Measurements from ENCODE around the gene THOC6.

The THOC6 gene

DNA sequence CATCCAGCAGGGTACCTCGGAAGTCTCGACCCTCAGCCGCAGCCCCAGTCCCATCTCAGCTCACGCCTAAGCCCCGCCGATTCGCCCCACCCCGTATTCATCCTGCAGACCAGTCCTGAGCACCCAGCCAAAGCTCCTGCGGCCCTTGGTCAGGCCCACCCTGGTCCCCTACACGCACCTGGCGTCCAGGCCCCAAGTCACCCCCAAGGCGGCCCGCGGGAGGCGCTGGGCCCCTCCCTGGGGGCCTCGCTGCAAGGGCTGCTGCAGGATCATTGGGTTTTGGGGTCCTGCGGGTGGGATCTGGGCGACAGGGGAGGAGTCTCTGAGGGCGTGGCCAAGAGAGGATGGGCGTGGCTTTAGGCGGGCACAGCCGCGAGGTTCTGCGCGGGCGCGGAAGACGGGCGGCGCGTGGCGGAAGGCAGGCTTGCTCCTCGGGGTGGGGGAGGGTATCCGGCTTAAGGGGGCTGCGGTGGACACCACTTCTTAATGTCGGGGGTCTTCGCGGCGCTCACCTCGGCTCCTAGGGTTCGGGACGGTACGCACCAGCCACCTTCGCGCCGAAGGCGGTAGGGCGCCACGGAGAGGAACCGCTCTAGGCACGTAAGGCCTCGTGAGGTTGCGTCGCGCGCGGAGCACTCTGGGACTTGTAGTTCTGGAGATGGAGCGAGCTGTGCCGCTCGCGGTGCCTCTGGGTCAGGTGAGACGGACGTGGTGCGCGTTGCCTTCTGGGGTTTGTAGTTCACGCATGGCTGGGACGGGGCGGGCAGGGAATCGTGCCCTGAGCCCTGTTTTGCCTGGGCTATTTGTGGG is at the start of gene THOC6, which contains the start of gene HCFC1R1:
TSS of gene THOC6 (plus strand) at position 367 of the 810 bp plus-strand sequence. CDS start at position 659, 292 bp downstream.
TSS of gene HCFC1R1 (minus strand) at position 274 of the 810 bp plus-strand sequence. CDS start at position 273, 1 bp downstream.
- peak; percentile 91 to 93 for DNase-seq (ENCODE audit: low read depth in 1 of 2, low spot score in 1 of 2)

DNA sequence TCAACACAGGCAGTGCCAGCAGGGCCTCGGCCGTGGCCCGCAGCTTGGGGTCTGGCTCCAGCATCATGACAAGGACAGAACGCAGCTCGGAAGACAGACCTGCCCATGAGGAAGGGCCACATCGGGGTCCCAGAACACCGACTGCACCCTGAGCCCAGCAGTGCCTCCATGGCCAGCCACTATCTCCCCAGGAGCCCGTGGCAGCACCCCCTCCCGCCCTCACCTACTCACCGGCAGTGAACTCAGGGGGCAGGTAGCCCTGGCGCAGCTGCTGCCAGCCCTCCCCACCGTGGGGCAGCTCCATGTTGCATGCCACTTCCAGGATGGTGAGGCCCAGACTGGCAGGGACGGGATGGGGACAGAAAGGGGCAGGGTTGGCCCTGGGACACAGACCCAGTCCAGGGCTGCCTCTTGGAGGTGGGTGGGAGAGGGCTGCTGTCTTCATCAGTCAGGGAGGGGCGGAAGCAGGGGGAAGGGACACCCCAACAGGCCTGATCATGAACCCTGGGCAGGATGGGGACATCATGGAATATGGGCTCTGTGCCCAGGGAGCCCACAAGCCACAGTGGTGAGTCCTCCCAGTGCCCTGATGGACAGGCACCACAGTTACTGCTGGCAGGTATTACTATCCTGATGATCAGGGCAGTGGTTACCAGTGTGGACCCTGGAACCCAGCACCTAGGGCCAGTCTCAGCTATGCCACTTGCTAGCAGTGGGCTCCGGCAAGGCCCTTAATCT is 49.3 kb upstream of the THOC6 start:
- DNase-seq (ENCODE audit: low read depth in 1 of 2, low spot score in 1 of 2) = no peak

DNA sequence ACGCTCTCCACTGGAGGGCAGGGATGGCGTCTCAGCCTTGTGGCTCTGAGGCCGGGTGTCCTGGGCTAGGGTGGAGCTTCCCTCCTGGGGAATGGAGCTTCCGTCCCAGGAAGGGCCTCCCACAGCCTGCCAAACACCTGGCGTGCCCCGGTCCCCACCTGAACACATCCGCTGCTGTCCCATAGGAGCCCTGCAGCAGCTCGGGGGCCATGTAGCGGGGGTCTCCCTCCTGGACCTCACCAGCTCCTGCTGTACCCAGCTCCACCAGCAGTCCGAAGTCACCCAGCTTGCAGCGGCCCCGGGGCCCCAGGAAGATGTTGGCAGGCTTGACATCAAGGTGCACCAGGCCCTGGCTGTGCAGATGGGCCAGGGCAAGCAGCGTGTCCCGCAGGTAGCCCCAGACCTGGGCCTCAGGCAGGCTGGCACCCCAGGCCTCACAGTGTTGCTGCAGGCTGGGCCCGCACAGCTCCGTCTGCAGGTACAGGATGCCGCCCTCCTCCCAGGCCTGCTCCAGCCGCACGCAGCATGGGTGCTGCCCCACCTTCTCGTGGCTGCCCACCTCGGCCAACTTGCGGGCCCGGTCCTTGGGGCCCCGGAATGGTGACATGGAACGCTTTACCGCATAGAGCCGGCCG is 48.6 kb upstream of the THOC6 start:
- DNase-seq (ENCODE audit: low read depth in 1 of 2, low spot score in 1 of 2) = no peak

DNA sequence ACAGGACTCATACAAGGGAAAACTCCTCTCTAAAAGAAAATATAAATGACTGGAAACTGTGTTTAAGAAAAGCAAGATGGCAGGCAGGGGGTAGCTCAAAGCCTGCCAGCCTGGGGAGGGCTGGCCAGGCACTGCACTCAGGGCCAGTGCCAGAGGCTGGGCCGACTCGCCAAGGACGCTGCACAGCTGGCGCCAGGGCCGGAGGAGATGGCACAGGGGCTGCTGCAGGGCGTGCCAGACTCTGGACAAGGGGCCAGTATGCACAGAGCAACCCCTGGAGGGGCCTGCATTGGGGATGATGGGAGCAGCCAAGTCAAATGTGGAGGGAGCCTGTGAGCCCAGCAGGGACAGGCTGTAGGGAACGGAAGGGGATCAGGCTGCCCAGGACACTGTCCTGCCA is 47.6 kb upstream of the THOC6 start:
- DNase-seq (ENCODE audit: low read depth in 1 of 2, low spot score in 1 of 2) = no peak

DNA sequence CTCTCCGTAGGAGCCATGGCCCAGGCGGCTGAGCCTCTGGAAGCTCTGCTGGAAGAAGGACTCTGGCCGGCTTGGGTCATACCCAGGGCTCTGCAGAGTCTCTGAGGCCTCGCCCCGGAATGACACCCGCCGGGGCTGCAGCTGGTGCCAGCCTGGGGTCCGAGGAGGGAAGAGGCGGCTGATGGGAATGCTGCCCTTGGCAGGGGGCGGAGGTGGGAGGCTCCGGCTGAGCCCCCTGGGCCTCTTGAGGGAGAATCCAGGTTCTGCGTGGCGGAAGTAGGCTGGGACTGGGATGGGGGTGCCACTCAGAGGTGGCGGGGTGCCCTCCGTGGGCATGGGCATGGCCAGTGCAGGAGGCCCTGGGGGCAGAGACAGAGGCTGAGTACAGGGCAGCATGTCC is 47.2 kb upstream of the THOC6 start:
- DNase-seq (ENCODE audit: low read depth in 1 of 2, low spot score in 1 of 2) = no peak

DNA sequence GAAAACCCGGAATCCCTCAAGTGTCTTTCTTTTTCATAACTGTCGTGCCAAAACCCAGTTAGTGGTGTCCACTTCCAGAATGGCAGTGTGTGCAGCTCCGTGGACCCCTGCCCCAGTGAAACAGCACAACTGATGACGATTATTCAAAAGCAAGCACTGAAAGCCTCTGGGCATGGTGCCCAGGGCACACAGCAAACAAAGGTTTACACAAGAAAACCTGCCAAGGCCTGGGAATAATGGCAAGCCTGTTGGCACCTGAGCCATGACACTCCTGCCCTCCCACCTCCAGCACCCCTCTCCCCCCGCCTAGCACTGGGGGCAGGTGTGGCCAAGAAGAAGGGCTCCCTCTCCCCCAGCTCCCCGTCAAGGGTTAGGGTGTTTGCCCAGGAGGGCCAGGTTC is 46.4 kb upstream of the THOC6 start:
- no peak for DNase-seq (ENCODE audit: low read depth in 1 of 2, low spot score in 1 of 2)

DNA sequence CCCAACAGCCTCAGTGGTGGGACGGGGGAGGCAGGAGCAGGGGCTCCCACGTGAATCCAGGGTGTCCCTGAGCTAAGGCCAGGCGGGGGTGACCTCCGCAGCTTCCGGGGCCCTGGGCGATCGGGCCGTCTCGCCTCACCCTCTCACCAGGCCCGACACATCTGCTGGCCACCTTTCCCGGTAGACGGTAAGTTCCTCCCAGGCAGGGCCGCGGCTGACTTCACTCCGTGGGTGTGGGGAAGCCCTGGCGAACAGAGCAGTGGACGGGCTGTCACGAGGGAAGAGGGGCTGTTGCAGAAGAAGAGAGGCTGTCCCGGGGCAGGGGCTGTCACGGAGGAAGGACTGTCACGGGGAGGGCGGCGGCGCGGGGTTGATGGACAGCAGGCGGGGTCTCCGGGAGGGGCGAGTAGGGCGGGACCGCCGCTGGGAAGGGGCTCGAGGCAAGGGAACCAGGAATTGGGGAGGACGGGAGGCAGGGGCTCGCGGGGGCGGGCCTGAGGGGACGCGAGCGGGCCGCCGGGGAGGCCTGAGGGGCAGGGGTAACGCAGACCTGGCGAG is 44.1 kb upstream of the THOC6 start:
- no peak for DNase-seq (ENCODE audit: low read depth in 1 of 2, low spot score in 1 of 2)

DNA sequence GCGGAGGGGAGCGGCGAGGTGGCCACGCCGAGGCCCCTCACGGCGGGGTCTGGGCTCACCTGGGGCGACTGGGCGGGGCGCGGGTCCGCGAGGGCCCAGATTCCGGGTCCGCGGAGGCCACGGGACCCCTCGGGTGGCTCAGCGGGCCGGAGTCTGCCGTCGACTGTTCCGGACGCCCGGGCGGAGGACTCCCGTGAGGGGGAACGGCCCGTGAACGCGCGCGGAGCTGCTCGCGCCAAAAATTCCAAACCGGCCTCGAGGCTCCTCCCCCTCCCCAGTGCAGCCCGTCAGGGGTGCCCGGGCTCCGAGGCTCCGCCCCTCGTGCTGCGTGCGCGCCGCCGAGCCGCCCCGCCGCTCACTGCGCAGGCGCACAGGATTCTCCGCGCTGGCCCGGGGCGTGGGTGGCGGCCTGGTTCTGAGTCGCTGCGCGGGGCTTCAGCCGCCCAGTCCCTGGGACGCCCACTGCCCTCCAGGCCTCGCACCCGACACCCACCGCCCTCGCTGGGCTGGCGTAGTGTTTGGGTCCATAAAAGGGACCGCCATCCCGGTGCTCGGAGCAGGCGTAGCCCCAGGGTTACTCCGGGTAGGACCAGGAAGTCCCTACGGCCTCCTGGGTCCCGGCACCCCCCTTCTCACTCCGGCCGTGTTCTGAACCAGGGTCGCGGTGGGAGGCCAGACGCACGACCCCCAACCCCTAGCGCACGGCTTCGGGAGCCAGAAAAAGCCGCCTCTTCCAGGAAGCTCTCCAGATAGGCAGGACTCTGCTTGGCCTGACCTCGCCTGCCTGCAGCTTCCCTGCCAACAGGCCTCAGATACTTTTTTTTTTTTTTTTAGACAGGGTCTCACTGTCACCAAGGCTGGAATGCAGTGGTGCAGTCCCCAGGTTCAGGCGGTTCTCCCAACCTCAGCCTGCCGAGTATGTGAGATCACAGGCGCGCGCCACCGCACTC is 43.3 kb upstream of the THOC6 start, which contains the start of gene PKMYT1:
TSS of gene PKMYT1 (minus strand) at position 220 of the 950 bp plus-strand sequence. CDS start 789 bp downstream, outside the sequence.
- peak; percentile 89 to 94 for DNase-seq (ENCODE audit: low read depth in 1 of 2, low spot score in 1 of 2)

DNA sequence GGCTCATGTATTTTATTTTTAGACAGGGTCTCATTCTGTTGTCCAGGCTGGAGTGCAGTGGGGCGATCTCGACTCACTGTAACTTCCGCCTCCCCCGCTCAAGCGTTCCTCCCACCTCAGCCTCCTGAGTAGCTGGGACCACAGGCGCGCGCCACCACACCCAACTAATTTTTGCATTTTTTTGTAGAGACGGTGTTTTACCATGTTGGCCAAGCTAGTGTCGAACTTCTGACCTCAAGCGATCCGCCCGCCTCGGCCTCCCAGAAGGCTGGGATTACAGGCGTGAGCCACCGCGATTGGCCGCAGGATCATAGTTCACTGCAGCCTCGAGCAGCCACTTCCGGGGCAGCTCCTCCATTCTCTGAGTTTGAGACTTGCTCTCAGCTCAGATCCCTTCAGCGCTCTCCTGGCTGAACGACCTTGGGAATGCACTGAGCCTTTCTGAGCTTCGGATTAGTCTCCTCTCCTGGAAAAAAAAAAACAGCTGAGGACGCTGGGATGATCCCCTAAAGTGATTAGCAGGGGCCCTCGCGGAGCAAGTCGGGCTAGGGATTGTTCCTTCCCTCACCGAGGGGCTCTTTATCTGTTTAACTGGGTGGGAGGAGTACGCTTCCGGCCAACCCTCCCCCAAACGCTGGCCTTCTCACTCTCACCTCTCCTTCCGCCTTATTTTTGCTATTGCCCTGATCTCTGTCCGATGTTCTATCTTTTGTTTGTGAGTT is 42.5 kb upstream of the THOC6 start:
- DNase-seq (ENCODE audit: low read depth in 1 of 2, low spot score in 1 of 2) = no peak

DNA sequence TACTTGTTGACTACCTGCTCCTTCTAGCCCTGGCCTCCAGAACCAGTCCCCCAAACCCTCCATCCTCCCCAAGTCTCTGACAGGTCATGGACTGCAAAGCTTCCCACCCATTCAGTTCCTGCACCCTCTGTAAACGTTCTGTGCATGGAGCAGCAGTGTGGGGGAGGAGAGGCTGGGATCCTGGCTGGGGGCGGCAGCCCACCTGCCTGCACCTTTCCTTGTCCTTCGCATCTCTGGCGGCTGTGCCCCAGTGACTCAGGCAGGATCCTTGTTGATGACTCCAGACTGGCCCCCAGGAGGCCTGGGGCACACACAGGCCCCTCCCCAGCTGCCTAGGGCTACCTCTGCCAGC is 42.0 kb upstream of the THOC6 start:
- DNase-seq (ENCODE audit: low read depth in 1 of 2, low spot score in 1 of 2) = no peak

DNA sequence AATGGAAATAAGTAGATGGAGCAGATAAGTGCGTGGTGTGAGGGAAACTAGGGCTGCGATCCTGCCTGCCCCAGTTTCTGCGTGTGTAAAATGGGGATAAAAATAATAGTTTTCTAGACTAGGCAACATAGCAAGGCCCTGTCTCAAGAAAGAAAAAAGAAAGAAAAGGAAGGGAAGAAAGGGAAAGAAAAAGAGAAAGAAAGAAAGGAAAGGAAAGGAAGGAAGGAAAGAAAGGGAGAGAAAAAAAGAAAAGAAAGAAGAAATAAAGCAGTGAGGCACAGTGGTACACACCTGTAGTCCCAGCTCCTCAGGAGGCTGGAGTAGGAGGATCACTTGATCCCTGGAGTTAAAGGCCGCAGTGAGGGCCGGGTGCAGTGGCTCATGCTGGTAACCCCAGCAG is 41.4 kb upstream of the THOC6 start:
- no peak for DNase-seq (ENCODE audit: low read depth in 1 of 2, low spot score in 1 of 2)

DNA sequence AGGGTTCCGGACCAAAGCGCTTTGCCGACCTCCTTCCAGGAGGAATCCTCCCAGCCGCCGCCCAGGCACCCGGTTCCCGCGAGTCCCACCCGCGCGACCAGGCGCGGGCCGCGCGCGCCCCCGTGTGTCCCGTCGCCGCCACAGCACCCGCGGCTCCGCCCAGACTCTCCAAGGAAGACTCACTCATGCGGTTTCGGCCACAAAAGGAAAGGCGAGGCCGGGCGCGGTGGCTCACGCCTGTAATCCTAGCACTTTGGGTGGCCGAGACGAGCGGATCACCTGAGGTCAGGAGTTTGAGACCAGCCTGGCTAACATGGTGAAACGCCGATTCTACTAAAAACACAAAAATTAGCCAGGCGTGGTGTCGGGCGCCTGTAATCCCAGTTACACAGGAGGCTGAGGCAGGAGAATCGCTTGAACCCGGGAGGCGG is 40.1 kb upstream of the THOC6 start:
- DNase-seq (ENCODE audit: low read depth in 1 of 2, low spot score in 1 of 2) = peak; percentile 54 to 59

DNA sequence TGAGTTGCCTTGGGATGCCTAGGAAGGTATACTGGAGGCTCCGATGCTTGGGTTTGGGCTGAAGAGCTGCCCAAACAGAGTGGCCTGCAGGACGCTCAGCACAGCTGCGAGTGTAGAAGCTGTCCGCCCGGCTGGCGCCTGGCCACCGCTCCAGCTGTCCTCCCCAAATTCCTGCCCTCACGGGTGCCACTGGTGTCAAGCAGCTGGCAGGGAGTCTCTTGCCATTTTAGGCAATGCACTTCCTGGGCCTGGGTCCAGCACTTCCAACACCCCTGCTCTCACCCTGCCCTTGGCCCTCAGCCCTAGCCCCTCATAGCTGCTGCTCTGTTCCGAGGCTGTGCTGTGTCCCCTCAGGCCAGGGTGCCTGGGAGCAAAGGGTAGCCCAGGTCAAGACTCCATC is 38.4 kb upstream of the THOC6 start:
- no peak for DNase-seq (ENCODE audit: low read depth in 1 of 2, low spot score in 1 of 2)

DNA sequence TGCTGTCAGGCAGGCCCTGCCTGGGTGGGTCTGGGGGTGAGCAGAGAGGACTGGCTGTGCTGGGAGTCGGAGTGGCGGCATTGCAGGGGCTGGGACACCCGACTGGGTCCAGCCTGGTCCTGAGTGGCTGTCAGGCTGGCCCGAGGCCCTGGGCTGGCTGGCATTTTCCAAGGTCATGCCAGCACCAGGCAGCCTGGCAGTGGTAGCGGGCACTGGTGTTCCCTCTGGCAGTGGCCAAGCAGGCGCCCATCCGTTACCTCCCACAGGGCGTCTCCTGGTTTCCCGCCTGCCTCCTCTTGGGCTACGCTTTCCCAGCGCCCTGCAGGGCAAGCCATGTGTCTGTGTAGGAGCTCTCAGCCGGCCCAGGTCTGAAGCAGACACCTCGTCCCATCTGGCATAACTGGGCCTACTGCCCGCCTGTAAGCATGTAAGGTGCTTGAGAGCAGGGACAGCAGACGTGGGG is 37.9 kb upstream of the THOC6 start:
- DNase-seq (ENCODE audit: low read depth in 1 of 2, low spot score in 1 of 2) = no peak

DNA sequence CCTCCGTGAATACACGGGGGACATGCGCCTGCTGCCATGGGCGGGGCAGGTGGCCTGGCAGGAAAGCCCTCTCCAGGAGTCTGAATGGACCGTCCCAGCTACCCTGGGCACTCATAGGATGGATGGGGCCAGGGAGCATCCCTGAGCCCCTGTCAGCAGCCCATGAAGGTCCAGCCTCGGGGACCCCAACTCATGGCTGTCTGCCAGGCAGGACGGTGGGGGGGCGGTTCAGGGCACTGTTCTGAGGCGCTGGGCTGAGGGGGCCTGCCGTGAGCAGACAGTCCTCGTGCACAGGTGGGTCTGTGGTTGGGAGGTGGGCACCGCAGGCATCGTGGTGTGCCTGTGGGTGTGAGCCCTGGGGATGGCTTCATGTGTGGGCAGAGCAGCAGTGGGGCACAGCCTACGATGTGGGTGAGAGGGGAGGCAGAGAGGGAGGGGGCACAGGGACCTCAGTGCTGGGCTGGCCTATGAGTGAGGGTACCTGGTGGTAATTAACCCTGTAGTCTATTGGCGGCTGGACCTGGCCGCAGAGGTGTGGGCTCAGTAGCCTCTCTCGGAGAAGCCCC is 37.1 kb upstream of the THOC6 start:
- DNase-seq (ENCODE audit: low read depth in 1 of 2, low spot score in 1 of 2) = no peak

DNA sequence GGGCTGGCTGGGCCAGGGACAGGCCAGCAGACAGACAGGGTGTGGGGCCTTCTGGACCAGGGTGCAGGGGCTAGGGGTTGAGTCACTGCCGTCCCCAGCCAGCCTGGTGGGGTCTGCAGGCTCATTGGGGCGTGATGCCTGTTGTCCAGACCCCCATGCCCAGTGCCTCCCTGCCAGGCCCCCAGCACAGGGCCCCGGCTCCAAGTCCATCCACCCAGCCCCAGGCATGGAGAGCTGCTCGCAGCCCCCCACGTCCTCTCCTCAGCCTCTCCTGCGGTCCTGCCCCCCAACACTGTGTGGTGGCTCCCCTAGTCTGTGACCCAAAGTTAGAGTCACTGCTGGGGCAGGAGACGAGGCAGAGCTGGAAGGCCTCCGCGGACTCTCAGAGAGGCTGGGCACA is 36.5 kb upstream of the THOC6 start:
- DNase-seq (ENCODE audit: low read depth in 1 of 2, low spot score in 1 of 2) = no peak

DNA sequence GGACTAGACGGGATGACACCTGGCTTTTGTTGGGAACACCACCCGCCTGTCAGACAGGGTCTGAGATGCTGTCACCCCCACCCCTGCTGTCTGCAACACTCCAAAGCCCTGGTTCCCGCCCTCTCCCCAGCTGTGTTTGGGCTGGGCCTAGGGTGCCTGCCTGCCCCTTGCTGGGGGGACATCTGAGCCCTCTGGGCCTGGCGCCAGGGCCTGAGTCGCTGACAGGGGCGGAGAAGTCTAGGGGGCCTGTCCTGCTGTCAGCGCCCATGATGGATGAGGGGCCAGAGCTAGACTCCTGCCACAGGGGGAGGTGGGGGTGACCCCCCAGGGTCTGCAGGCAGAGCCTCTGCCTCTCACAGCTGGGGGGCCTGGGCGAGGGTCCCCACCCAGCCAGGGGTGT is 36.0 kb upstream of the THOC6 start:
- DNase-seq (ENCODE audit: low read depth in 1 of 2, low spot score in 1 of 2) = no peak

DNA sequence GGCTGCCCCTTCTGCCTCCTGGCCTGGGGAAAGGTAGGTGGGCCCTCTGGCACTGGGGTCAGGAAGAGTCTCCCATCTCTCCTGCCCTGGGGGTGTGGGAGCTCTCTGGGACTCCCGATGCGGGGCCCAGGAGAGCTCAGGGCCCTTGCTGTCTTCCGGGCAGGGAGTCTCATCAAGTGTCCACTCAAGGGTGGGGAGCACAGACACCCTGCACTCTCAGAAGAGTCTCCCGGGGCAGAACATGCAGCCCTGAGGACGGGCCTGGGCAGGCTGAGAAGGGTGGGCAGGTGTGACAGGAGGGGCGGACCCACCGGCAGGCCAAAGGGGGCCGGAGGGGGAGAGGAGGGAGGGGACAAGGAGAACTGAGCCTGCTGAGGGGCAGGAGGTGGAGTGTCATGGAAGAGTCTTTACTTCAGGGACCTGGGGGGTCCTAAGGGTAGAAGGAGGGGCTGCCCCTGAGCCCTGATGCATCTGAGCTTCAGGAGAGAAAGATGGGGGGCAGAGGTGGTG is 35.2 kb upstream of the THOC6 start:
- no peak for DNase-seq (ENCODE audit: low read depth in 1 of 2, low spot score in 1 of 2)

DNA sequence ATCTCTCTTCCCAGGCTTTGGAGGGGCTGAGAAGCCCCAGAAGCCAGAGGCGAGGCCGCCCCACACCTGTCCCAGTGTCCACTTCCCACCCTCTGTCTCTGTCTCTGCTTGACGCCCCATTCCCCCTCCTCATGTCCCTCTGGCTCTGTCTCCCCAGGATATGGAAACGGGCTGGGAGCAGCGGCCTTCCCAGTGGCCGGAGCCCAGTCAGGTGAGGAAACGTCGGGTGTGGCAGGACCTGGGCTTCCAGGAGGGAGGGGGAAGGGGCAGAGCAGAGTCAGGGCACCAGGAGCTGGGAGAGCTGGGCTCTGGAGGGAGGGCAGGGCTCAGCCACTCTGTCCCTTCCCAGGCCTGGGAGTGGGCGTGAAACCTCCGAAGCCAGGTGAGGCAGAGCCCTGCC is 32.9 kb upstream of the THOC6 start:
- DNase-seq (ENCODE audit: low read depth in 1 of 2, low spot score in 1 of 2) = no peak

All from activated CD4-positive, alpha-beta T cell treated with anti-CD3 and anti-CD28 coated beads, Interleukin-2, amount 50 U/mL, for 24 hours (primary cell).